GM12878 (cell line): ENCODE results near the gene ATXN1L. TPM values are rescaled to one million over a fixed set of nuclear protein-coding genes. Genes with fewer than 3 reads are reported as not detected.

Source experiments
- ATAC-seq: fragments of 200-7000 bp; cut with Tn5 transposase; 3 replicates; pipeline ENCODE4 v1.9.1; 2020; ENCODE audit warnings: mild to moderate bottlenecking, moderate library complexity
- BruUV-seq: library from RNA; stranded (reverse); fragments of 400-500 nt; replicated peaks from 2 replicates; lab custom pipeline; 2021; lab: Mats Ljungman, UMichigan
- CTCF ChIA-PET: fragments of 300-600 bp; sonication (Branson Sonifier 250); formaldehyde crosslinking; extraction: SDS; loops from one replicate; lab custom pipeline; 2021; ENCODE audit warnings: inconsistent platforms; lab: Yijun Ruan, JAX
- POLR2A ChIA-PET: fragments of 350-600 bp; formaldehyde crosslinking; extraction: SDS; loops from one replicate; lab custom pipeline; 2021; ENCODE audit warnings: inconsistent platforms; lab: Charles Lee
- RAD21 ChIA-PET: fragments of 300-600 bp; sonication (Branson Sonifier 250); formaldehyde crosslinking; loops from one replicate; lab custom pipeline; 2023; ENCODE audit warnings: antibody characterized with exemption; ENCODE audit not compliant: unreplicated experiment; lab: Charles Lee
- SMC1A ChIA-PET: fragments of 300-600 bp; sonication (Branson Sonifier 250); formaldehyde crosslinking; loops from one replicate; lab custom pipeline; 2023; ENCODE audit not compliant: unreplicated experiment, uncharacterized antibody; lab: Charles Lee
- DNase-seq: peaks from one replicate; pipeline ENCODE4 v3.0.0-alpha.2; 2011; ENCODE audit warnings: low read depth, low spot score
- FAIRE-seq: peaks from 3 replicates; lab custom pipeline; 2011; peaks lifted over from hg19 to GRCh38; lab: Jason Lieb, UNC
- H2AFZ ChIP-seq: 2 replicates; pipeline ENCODE4 v1.6.0; 2011; ENCODE audit warnings: low read depth, low read length, control low read depth; ENCODE audit not compliant: control insufficient read depth
- H3K27ac ChIP-seq: 2 replicates; pipeline ENCODE4 v1.5.1; 2011; ENCODE audit warnings: control low read depth; ENCODE audit not compliant: control insufficient read depth, insufficient read depth
- H3K27me3 ChIP-seq, 2 experiments: replicated peaks in 1 of 2; 2 replicates each; pipeline versions ENCODE4 v1.6.0 to v1.6.1; 2011; ENCODE audit warnings: low read length in 1 of 2; ENCODE audit not compliant: control insufficient read depth in 2 of 2, insufficient read depth in 2 of 2
- H3K36me3 ChIP-seq, 2 experiments: 2 replicates each; pipeline ENCODE4 v1.5.1; 2011; ENCODE audit warnings: low read length in 1 of 2; ENCODE audit not compliant: control insufficient read depth in 2 of 2, insufficient read depth in 2 of 2
- H3K4me1 ChIP-seq: 2 replicates; pipeline ENCODE4 v1.6.1; 2011; ENCODE audit warnings: mild to moderate bottlenecking, low read length, moderate library complexity, mixed read lengths; ENCODE audit not compliant: control insufficient read depth, insufficient read depth
- H3K4me2 ChIP-seq: 2 replicates; pipeline ENCODE4 v1.6.0; 2011; ENCODE audit warnings: control low read depth; ENCODE audit not compliant: control insufficient read depth, insufficient read depth
- H3K4me3 ChIP-seq: fragments of 200-600 bp; sonication (generic); 2 replicates; pipeline ENCODE4 v1.5.1; 2016
- H3K79me2 ChIP-seq: 2 replicates; pipeline ENCODE4 v1.6.0; 2011; ENCODE audit warnings: low read length; ENCODE audit not compliant: control insufficient read depth, insufficient read depth
- H3K9ac ChIP-seq: 2 replicates; pipeline ENCODE4 v1.8.0; 2011; ENCODE audit warnings: low read length, control low read depth, mixed read lengths; ENCODE audit not compliant: control insufficient read depth, insufficient read depth
- H3K9me3 ChIP-seq: replicated peaks from 3 replicates; pipeline ENCODE4 v1.5.1; 2011; ENCODE audit warnings: mild to moderate bottlenecking, low read length; ENCODE audit not compliant: control insufficient read depth, insufficient read depth
- H4K20me1 ChIP-seq: 2 replicates; pipeline ENCODE4 v1.6.0; 2011; ENCODE audit not compliant: control insufficient read depth, insufficient read depth
- E2F4 ChIP-seq: IDR thresholded peaks from 2 replicates; pipeline ENCODE4 v1.6.1; 2012; ENCODE audit warnings: low read depth, low read length, improper control_type of control experiment
- EZH2 ChIP-seq: IDR thresholded peaks from 2 replicates; pipeline ENCODE4 v1.6.1; 2012; ENCODE audit warnings: low read depth, mild to moderate bottlenecking, control low read depth, inconsistent platforms, low read length, borderline replicate concordance; ENCODE audit not compliant: control insufficient read depth
- HDAC2 ChIP-seq: fragments of 200-600 bp; sonication (generic); IDR thresholded peaks from 2 replicates; pipeline ENCODE4 v1.6.1; 2017
- HSF1 ChIP-seq: fragments of 150-350 bp; IDR thresholded peaks from 2 replicates; pipeline ENCODE4 v1.6.1; 2014; ENCODE audit warnings: mild to moderate bottlenecking, low read depth, low read length
- MEF2B ChIP-seq: fragments of 450-650 bp; IDR thresholded peaks from 2 replicates; pipeline ENCODE4 v1.6.1; 2018; ENCODE audit warnings: mild to moderate bottlenecking, moderate library complexity; ENCODE audit not compliant: partially characterized antibody, poor library complexity, severe bottlenecking
- MYB ChIP-seq: fragments of 150-350 bp; IDR thresholded peaks from 2 replicates; pipeline ENCODE4 v1.6.1; 2014; ENCODE audit warnings: mild to moderate bottlenecking, low read depth, low read length, borderline replicate concordance
- ZNF687 ChIP-seq: fragments of 450-650 bp; IDR thresholded peaks from 2 replicates; pipeline ENCODE4 v1.6.1; 2017; ENCODE audit warnings: mild to moderate bottlenecking, moderate library complexity
- WGBS: methylation state at CpG from one replicate; pipeline ENCODE4 v1.1.6; 2016; ENCODE audit warnings: low lambda C conversion rate; ENCODE audit not compliant: insufficient replicate concordance, insufficient coverage; ENCODE audit errors: missing lambda C conversion rate; 5-methylcytosine and 5-hydroxymethylcytosine counted together
- in situ Hi-C: fragments of 300-500 bp; cut with MboI; formaldehyde crosslinking; loops from 9 replicates; pipeline ENCODE4 v1.14.3; 2018; ENCODE audit warnings: mixed read lengths
- intact Hi-C: fragments of 100-400 bp; cut with micrococcal nuclease; formaldehyde crosslinking; loops from one replicate; pipeline ENCODE4 v1.14.2; 2022; ENCODE audit not compliant: unreplicated experiment
- polyA plus RNA-seq, 11 experiments: library from polyadenylated mRNA; depleted of rRNA in 4 of 11; unstranded in 6 of 11; stranded (reverse) in 5 of 11; fragments of >200 nt; fragmentation: Nextera tagmentation in 4 of 11; fragmentation: Illumina TruSeq in 1 of 11; extraction: Ambion mirVana in 4 of 11; extraction: Trizol in 1 of 11; gene quantifications; 1 replicate in 1 of 11; 2 replicates in 10 of 11; pipeline versions ENCODE4 v1.2.1 to v1.2.3, GENCODE V29; 2011 to 2016; ENCODE audit warnings: inconsistent platforms in 2 of 11, missing spikeins in 2 of 11, low read depth in 1 of 11
- total RNA-seq, 4 experiments: library from RNA; depleted of rRNA in 3 of 4; stranded (reverse); fragments of >200 nt in 3 of 4; fragmentation: Illumina TruSeq in 1 of 4; extraction: Trizol in 1 of 4; gene quantifications; 2 replicates each; pipeline versions ENCODE4 v1.2.1 to v1.2.3, GENCODE V29; 2013 to 2021

The ATXN1L gene
- total and polyA plus RNA-seq, 10 of the 15 experiments (the other 5 are each of a cell fraction or from before 2014, with no cell fraction given), result 1.8 to 14.6 (median 9.2) TPM

GRCh38 chr16:71903608-71904007 is 57.8 kb downstream of the ATXN1L start:
- no peak for DNase-seq
- Histone ChIP-seq H3K9me3 (peaks cover 4% of the 10 kb centered on the region; the same call in 2 of the 3 replicates), H3K79me2 (peaks cover 91% of the 10 kb centered on the region), H3K36me3 (peaks cover 2 to 4% of the 10 kb centered on the region in 2 experiments), H3K4me3 (no peak overlapping the region), H3K9ac (no peak overlapping the region), H3K4me1 (peaks cover 4% of the 10 kb centered on the region; the same call in 1 of the 2 replicates), H4K20me1 (peaks cover 9% of the 10 kb centered on the region), H3K27me3 (no peaks in the 10 kb centered on the region), H3K27ac (no peak overlapping the region), H3K4me2 (no peak overlapping the region), H2AFZ (no peak overlapping the region)
- CTCF ChIA-PET, result interaction anchor here (0.8 to 5.7 kb wide), 4 partner anchors 15 to 58 kb away, joined by 3 to 31 read pairs (median 4); no protein-coding TSS in a partner anchor
- 93% methylated on average over 2 of the region's 2 CpGs for WGBS
- intact Hi-C loops, result no loop called here
- RAD21 ChIA-PET, result interaction anchor here (1.5 to 1.9 kb wide), 2 partner anchors 58 to 96 kb away, joined by 3 to 4 read pairs; no protein-coding TSS in a partner anchor
- TF ChIP-seq MEF2B (no peak), ZNF687 (no peak), MYB (no peak), HDAC2 (no peak), E2F4 (no peak), HSF1 (no peak), EZH2 (no peak)
- SMC1A ChIA-PET, result interaction anchor here (0.9 to 1.9 kb wide), 5 partner anchors 9 to 139 kb away, joined by 3 to 9 read pairs (median 3); partner anchors contain the start of genes AP1G1 and ZNF821
- no peak for FAIRE-seq
- POLR2A ChIA-PET, result interaction anchor here (0.6 to 2.4 kb wide), 4 partner anchors 11 to 21 kb away, joined by 3 to 8 read pairs (median 4); no protein-coding TSS in a partner anchor
- no peak for ATAC-seq
- in situ Hi-C loops, result no loop called here
- no TSS peak for BruUV-seq
